Superior temporal gyrus (tissue), 1 donor: Measurements from ENCODE around the gene KDM4B.
A peak's percentile ranks its signal among the peaks of the same experiment; 100 is the strongest.
"Not testable (repeated sequence)": the region's sequence is repeated elsewhere in the genome, so short reads cannot be mapped to it uniquely, and the experiment has no call there.

Source experiments
- DNase-seq: peaks from one replicate; pipeline ENCODE4 v3.0.0-alpha.2; 2016; ENCODE audit errors: extremely low spot score

Gene KDM4B

GRCh38 chr19:5150902-5151741 is 182.2 kb downstream of the KDM4B start:
- DNase-seq: no peak

GRCh38 chr19:5152013-5152763 is 183.3 kb downstream of the KDM4B start:
- no peak for DNase-seq

GRCh38 chr19:5152767-5153532 is 184.0 kb downstream of the KDM4B start:
- no peak for DNase-seq

GRCh38 chr19:5153601-5154128 is 184.8 kb downstream of the KDM4B start:
- DNase-seq: no peak

DNA sequence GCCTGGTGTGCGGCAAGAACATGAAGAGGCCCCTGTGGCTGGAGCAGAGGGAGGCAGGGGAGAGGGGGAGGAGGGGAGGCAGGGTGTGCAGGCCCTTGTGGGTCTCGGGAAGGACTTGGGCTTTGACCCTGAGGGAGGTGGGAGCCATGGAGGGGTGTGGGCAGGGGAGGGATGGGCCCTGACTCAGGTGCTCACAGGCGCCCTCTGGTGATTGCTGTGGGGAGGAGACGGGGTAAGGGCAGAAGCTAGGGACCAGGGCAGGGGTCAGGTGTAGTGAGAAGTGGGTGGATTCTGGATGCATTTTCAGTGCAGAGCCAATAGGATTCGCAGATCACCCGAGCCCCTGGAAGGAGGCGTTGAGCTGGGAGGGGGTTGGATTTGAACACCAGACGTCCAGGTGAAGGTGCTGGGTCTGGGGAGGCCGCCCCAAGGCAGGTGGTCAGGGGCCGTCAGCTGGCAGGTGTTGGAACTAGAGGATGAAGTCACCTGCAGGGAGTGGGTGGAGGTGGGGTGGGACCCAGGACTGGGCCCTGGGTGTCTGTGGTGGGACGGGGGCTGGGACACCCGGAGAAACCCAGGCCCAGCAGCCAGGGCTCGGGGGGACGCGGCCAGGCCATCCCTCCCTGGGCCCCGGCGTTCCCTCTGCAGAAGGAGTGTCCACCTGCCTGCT is 185.4 kb downstream of the KDM4B start:
- DNase-seq: no peak

DNA sequence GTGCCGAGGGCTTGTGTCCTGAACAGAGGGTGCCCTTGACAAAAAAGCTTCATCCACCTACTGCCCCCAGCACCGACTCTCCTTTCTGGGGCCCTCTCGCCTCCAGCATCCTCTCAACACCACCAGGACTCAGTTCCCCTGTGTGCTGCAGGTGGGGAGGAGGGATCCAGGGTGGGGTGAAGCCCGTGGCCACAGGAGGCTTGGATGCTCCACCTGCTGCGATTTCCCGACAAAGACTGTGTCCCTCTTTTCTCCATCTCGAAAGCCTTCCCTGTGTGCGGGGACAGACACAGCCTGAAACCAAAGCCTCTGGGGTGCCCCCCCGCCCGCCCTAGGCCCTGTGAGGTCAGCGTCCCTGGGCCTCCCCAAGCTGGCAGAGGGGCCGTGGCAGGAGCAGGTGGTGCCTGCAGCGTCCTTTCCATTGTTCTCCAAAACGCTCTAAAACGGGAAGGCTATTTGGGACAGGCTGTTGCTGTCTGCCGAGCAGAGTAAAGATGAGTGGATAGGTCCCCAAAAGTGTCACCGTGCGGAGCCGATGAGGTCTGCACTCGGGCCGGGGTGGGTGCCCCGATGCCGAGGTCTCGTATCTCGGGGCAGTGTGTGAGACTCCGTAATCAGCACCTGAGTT is 186.0 kb downstream of the KDM4B start:
- DNase-seq: no peak

DNA sequence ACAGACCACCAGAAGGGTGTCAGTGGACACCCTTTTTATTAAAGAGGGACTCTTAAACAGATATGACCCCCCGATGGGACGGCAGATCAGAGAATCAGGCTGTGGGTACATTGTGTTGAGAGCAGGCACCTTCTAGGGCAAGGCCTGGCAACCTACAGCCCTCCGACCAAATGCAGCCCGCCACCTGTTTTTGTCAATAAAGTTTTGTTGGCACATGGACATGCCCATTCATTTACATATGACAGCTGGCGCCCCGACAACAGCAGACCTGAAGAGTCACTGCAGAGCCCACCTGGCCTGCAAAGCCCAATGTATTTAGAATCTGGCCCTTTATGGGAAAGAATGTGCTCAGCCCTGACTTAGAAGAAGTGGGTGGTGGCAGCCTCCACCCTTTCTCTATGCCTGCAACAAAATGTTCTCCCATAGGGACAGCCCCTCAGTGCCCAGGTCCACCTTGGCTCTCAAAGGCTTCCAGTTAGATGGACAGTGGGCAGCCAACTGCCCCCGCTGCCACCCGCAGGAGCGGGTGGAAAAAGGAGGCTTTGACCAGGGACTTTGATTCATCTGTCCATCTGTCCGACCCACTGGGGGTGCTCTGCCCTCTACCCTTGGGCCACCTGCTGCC is 186.8 kb downstream of the KDM4B start:
- DNase-seq: no peak

DNA sequence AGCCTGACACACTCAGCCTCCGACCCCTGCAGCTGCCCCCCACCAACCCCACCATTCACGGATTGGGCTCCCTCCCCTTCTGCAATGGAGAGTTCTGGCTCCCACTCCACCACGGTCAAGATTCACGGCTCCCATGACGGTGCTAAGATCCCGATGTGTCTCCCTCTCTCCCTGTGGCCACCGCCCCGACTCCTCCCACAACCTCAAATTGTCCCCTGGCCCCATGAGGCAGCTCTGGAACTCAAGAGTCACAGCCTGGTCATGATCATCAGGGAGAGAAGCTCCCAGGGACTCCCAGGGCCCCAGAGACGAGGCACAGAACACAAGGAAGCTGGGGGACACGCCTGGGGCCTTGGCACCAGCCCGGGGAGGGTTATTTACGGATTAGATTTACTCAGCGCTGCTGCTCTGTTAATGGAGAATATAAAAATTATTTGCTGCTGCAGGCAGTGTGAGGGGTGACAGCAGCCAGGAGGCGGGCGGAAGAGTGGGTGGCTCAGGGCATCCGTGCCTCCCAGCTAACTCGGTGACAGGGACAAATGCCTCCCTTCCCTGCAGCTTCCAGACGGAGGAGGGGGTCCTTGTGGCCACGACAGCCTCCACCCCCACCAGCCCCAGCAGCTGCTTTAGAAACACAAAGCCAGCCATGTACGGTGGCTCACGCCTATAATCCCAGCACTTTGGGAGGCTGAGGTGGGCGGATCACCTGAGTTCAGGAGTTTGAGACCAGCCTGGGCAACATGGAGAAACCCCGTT is 187.5 kb downstream of the KDM4B start:
- DNase-seq: no peak

DNA sequence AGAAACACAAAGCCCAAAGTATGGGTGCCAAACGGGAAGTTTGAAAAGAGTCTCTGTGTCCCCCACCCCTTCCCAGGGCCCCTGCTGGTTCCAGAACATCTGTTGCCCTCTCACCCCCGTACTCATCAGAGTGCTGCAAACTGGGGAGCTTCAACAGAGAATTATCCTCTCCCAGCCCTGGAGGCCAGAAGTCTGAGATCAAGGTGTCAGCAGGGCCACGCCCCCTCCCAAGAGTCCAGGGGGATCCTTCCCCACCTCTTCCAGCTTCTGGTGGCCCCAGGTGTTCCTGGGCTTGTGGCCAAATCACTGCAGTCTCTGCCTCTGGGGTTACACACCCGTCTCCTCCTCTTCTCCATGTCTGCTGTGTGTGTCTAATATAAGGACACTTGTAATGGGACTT is 188.3 kb downstream of the KDM4B start:
- no peak for DNase-seq

DNA sequence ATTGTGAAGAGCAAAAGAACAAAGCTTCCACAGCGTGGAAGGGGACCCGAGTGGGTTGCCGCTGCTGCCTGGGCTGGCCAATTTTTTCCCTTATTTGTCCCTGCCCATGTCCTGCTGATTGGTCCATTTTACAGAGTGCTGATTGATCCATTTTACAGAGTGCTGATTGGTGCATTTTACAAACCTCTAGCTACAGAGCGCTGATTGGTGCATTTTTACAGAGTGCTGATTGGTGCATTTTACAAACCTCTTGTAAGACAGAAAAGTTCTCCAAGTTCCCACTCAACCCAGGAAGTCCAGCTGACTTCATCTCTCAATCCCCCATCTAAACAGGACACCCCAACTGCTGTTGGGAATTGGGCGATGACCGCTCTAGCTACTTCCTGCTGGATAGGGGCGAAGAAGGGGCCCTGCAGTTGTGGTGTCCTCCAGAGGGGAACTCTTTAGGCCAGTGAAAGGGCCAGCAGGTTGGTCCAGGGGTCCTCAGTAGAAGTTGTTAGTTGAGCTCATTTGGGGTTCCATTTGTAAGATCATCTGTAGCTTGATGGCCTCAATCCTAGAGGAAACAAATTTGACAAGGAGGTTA is 189.7 kb downstream of the KDM4B start:
- DNase-seq: not testable (repeated sequence)

DNA sequence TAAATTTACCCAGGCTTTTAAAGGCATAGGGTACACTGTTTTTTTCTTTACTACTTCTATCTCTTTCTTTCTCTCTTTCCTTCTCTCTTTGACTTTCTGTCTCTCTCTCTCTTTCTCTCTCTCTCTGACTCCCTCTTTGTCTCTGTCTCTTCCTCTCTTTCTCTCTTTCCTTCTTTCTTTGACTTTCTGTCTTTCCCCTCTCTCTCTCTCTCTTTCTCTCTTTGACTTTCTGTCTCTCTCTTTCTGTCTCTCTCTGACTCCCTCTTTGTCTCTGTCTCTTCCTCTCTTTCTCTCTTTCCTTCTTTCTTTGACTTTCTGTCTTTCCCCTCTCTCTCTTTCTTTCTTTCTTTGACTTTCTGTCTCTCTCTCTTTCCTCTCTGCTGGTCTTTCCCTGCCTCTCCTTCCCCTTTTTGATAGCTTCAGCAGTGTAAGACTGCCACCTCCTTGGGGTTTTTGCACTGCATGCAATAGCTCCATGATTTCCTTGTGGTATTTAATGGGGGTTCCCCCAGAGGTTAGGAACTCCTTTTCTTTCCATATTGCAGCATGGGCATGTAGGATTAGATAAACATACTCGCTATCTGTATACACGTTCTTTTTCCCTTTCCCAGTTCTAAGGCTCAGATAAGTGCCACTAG is 191.4 kb downstream of the KDM4B start:
- DNase-seq: not testable (repeated sequence)

GRCh38 chr19:5164845-5165696 is 196.2 kb downstream of the KDM4B start:
- not testable (repeated sequence) for DNase-seq

GRCh38 chr19:5165697-5166019 is 196.7 kb downstream of the KDM4B start:
- no peak for DNase-seq

DNA sequence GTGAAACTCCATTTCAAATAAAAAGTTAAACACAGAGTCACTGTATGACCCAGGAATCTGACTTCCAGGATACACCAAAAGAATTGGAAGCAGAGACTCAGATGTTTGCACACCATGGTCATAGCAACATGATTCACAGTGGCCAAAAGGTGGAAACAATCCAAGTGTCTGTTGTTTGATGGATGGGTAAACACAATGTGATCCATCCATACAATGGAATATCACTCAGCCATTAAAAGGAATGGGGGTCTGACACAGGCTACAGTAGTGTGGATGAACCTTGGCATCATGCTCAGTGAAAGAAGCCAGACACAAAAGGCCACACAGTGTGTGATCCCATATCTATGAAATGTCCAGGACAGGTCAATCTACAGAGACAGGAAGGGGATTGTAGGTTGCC is 197.3 kb downstream of the KDM4B start:
- DNase-seq: no peak

DNA sequence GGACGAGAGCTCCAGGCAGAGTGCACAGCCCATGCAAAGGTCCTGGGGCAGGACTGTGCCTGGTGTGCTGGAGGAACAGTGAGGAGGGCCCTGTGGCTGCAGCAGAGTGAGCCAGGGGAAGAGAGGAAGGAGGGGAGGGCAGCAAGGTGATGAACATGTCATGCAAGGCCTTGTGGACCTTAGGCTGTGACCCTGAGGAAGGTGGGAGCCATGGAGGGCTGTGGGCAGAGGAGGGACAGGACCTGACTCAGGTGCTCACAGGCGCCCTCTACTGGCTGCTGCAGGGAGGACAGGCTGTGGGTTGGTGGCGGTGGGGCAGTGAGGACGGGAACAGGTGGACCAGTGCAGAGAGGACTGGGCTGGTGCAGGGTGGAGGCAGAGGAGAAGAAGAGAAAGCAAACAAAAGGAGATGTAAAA is 201.4 kb downstream of the KDM4B start:
- DNase-seq: no peak

- DNase-seq: no peak
These were observed 202.8 kb downstream of the KDM4B start for GRCh38 chr19:5171711-5172110.

DNA sequence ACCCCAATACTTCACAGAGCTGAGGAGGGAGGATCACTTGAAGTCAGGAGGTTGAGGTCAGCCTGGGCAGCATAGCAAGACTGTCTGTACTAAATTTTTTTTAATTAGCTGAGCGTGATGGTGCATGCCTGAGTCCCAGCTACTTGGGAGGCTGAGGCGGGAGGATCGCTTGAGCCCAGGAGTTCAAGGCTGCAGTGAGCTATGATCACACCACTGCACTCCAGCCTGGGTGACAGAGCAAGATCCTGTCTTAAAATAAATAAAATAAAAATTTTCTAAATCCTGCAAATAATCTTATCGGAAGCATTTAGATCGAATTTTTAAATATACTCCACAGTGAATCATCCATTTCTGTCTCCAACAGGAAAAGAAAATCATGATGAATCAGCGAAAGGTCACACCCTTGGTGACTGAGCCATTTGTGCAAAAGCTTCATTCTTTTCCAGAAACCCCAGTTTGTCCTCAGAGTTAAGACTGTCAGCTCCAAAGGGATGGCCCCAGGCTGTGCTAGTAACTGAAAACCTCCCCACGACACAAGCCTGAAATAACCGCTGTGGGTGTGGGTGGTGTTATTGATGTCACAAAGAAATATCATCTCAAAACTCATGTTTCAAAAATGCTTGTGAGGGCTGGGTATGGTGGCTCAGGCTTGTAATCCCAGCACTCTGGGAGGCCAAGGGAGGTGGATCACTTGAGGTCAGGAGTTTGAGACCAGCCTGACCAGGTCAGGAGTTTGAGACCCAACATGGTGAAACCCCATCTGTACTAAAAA is 204.1 kb downstream of the KDM4B start:
- DNase-seq: peak; percentile 29
